NCI-H82 treated with DMSO at 0.1 percent for 48 hours (cell line): ENCODE data around the gene ZNF740.
"Not testable (repeated sequence)": the region's sequence is repeated elsewhere in the genome, so short reads cannot be mapped to it uniquely, and the experiment has no call there.

ENCODE experiments used
- DNase-seq: peaks from one replicate; lab custom pipeline; 2025; ENCODE audit not compliant: unreplicated experiment; lab: John Stamatoyannopoulos, UW

The ZNF740 gene

DNA sequence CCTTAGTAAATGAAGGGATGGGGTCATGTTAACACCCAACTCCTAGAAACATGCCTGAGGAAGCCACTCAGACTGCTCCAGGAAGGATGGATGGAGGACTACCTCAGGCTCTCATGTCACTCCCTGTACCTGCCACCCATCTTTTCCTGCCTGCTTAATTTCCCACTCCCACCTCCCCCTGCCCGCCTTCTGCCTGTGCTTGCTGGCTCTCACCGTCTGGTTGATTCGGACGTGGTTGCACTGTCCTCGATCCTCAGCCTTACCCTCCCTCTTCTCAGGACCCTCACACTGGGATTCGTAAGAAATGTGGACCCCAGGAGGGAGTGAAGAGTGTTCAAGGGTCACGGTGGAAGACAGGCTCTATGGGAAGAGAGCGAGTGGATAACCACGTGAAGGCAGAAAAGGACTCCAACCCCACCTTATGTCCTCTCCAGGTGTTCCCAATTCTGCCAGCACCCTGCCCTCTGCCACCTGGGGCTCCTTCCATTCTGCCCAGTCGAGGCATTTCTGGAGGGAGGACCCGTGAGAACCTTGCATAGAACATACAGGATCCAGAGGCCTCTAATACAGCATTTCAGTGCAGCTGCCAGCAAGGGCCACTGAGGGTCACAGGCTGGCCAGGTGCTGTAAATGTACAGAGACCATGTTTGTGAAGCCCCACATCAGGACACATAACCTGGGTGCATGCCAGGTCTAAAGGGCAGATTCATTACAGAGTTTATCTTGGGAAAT is 13.6 kb downstream of the ZNF740 start:
- no peak for DNase-seq

DNA sequence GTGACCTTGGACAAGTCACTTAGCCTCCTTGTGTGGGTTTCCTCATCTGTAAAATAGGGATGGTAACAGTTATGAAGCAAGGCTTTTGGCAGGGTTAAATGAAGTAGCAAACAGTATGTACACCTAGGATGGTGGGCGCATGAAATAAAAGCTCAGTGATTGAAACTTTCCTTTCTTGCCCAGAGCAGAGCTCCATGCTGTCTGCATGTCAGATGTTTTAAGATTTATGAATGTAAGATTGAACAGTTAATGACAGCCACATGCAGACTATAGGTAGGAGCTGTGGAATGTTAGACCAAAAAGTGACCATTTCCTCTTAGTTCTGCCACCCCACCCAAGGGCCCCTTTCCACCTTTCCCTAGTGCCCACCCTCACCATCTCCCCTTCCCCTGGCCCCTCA is 14.5 kb downstream of the ZNF740 start:
- DNase-seq: no peak

DNA sequence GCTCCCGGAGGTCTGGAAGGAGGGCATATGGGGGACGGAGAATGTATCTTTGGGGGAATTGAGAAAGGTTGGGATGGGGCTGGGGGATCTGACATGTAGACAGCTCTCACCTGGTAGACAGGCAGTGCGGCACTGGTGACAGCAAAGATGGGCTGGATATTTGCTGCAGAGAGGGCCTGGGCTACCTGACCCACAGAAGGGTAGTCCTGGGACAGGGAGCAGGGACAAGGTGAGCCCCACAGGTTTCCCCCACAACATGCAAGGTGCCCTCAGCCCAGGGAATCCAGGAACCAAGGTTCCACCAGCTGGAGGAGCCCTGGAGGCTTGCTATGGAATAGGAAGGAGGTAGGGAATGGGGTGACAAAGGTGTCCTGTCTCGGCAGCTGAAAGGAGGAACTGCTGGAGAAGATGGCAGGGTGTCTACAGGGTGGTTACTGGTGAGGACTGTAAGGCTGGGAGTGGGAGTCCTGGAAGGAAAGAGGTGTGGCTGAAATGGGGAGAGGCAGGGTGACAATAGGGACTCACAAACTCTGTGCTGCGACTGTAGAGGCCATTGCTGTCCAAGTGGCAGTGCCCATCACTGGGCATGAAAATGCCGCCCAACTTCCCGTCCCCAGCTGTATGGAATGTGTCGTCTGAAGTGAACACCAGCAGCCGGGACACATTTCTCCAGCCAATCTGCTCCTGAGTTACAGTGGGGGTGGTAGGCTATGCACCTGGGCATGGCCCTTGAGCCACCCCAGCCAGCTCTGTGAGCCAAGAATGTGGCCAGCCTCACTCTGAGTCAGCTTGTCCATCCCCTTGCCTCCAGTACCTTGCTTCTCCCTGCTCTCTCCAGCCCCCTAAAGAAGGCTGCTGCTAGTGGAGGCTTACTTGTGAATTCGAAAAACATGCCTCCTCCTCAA is 15.2 kb downstream of the ZNF740 start:
- no peak for DNase-seq

DNA sequence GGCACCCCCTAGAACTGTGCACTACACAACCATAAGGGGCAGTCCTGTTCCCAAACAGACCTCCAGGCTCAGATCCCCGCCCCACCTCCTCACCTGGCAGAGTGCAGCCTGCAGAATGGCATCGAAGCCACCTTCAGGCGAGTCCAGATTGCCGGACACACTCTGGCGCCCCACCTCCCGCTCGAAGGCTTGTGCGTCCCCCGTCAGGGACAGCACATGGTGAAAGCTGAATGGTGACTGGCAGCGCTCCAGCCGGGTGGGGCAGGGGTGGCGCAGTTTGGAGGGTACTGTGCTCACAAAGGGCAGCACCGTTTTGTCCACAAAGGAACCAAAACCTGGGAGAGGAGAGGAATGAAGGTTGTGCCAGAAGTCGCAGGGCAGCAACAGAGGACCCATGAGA is 16.0 kb downstream of the ZNF740 start:
- DNase-seq: no peak

DNA sequence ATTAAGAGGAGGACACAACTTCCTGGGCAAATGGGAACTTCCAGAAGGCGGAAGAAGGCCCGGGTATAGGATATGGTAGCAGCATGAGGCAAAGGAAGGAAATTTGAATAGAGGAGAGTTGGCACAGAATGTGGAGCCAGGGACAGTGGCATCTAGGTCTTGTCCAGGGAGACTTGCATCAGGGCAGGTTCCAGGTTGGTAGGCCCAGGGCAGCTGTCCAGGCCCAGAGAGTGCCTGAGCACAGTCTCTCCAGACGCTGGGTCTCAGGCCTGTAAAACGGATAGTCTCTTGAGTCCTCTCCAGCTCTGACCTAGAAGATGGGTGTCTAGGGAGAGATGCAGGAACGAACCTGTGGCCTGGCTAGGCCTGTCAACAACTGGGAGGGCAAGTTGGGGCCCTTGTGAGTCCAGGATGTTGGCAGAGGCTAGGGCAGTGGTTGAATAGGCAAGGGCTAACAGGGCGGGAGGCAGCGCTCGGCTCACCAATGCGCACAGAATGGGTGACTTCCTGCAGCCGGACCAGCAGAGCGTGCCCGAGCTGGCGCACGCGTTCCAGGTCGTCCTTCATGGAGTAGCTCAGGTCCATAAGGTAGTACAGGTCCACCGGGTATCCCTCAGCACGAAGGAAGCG is 16.6 kb downstream of the ZNF740 start:
- no peak for DNase-seq

DNA sequence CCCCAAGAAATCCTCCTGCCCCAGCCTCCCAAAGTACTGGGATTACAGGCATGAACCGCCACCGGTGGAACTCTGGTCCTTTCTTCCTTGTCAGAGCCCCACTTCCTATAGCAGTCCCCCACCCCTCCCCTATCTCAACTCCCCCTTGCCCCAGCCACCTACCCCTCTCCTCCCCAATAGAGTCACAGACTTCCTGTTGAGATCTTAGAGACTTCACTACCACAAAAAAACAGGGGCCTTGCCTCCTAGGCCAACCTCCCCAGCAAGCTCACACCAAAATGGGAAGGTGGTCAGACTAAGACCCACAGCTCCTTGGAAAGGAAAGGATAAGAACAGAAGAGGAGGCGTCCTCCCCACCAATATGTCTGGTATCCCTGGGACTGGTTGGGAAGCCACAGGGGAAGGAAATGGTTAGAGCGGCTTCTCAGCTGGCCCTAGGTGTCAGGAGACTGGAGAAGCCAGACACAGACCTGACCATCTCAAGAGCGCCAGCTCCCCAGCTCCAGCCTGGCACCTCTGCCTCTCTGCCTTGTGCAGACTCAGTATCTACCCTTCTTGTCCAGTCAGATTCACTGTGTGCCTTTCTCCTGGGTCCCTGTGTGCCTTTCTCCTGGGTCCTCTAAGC is 18.1 kb downstream of the ZNF740 start:
- DNase-seq: no peak

DNA sequence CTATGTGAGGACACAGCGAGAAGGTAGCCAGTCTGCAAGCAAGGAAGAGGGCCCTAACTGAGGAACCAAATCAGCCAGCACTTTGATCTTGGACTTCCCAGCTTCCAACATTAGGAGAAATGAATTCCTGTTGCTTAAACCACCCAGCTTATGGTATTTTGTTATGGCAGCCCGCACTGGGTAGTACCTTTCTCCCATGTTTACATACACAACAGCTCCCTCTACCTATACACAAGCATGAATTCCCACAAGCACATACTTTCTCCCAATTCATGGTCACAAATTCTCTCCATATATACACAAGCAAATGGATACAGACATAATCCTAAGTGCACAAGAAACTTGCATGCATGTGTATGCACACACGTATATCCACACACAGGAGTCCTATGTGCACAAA is 19.2 kb downstream of the ZNF740 start:
- DNase-seq: no peak

DNA sequence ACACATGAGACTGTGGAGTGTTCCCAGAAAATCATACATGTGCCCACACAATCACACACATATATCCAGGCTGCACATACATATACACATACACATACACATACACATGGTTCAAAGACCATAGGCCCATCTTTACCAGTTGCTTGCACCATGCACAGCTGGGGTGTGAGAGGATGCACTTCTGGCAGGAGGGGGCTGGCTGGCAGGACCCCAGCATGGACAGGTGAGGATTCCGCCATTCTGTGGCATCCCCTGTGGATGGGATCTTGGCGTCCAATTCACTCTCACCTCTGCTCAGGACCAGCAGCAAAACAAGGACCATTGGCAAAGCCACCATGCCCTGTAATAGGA is 19.6 kb downstream of the ZNF740 start:
- no peak for DNase-seq

DNA sequence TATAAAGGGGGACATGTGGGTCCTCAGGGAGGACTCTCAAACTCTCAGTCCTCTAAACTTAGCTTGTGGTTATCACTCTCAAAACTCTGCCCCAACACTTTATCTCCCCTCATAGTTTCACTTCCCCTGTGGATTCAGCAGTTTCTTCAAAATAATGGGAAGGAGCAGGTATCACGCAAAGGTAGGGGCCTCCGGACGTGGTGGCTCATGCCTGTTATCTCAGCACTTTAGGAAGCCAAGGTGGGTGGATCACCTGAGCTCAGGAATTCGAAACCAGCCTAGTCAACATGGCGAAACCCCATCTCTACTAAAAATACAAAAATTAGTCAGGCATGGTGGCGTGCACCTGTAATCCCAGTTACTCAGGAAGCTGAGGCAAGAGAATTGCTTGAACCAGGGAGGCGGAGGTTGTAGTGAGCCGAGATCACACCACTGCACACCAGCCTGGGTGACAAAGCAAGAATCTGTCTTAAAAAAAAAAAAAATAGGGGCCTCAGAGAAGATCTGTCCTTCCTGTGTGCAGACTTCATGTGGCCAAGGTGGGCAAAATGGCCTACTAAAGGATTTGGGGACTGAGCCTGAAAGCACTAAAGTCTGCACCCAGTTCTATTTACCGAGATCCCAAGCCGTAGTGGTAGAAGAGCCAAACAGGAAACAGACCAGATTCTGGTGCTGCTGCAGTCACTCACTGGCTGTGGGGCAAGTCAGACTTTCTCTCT is 20.1 kb downstream of the ZNF740 start:
- DNase-seq: no peak

DNA sequence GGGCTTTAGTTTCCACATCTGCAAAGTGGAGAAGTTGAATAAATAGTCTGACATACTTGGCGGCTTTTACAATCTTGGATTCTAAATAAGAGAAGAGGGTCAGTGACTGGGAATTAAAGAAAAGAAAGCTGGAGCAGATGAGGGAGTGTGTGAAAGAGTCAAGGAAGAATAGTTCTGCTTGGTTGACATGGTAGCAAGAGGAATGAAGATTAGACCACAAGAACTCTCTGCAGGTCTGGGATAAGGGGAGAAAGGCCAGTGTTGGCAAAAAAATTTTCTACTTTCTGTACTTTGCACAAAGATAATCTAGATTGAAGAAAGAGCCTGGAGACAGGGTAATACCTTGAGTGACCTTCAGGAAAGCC is 20.6 kb downstream of the ZNF740 start:
- DNase-seq: no peak

DNA sequence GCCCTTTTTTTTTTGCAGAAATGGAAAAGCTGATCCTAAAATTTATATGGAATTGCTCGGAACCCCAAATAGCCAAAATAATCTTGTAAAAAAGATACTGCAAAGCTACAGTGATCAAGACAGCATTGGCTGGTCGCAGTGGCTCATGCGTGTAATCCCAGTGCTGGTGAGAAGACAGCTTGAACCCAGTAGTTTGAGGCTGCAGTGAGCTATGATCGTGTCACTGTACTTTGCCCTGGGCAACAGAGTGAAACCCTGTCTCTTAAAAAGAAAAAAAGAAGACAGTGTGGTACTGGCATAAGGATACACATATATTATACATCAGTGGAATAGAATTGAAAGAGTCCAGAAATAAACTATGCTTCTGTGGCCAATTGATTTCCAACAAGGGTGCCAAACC is 21.1 kb downstream of the ZNF740 start:
- DNase-seq: no peak

DNA sequence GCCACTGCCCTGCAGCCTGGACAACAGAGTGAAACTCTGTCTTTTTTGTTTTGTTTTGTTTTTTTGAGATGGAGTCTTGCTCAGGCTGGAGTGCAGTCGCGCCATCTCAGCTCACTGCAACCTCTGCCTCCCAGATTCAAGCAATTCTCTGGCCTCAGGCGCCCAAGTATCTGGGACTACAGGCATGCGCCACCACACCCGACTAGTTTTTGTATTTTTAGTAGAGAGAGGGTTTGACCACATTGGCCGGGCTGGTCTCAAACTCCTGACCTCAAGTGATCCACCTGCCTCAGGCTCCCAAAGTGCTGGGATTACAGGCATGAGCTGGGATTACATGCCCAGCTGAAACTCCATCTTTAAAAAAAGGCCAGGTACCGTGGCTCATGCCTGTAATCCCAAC is 21.8 kb downstream of the ZNF740 start:
- DNase-seq: not testable (repeated sequence)

DNA sequence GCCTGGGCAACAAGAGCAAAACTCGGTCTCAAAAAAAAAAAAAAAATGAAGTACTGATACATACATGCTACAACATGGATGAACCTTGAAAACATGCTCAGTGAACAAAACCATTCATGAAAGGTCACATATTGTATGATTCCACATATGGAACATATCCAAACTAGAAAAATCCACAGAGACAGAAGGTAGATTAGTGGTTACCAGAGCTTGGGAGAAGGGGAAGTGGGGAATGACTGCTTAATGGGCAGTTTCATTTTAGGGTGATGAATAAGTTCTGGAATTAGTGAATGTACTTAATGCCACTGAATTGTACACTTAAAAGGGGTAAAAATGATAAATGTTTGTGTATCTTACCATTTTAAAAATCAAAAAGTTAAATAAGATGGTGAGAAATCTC is 23.8 kb downstream of the ZNF740 start:
- no peak for DNase-seq

DNA sequence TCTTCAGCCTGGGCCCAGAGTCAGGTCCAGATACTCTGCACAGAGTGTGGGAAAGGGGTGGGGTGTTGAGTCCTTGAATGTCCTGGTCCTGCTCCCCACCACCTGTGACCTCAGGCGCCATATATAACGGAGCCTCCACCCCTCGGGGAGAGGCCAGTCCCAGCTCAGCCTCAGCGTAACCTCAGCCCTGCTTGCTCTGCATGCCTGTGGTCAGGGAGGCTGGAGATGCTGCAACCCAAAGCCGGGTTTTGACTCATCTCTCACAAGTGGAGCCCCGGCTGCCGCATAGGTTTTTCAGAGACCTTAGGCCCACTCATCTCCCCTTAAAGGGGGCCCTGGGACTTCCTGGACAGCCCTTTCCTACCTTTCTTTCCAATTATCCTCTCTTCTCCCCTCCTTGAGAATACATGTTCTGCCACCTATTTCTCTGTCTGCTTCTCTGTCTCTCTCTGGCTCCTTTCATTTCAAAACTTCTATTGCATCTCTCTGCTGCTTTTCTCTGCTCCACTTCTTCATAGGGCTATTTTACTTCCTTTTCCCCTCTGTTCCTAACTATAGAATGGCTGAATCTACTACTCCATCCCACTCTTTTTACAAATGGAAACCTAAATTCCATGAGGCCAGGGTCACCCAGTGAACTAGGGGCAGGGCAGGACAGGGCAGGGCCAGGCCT is 25.4 kb downstream of the ZNF740 start:
- DNase-seq: no peak

DNA sequence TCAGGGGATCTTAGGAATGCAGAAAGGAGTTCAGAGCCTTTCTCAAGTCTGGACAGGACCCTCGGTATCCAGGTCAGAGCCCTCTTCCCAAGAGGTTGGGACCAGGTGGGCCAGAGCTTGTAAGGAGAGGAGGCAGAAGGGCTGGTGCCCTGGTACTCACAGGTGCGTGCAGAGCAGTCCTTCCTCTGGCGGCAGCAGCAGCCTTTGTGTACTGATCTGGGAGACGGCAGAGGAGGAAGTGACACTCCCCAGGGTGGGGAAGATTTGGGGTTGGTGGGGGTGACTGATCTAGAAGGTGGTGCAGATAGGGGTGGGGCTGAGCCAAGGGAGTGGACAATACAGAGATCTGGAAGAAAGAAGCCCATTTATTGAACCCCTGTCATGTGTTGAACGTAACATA is 26.5 kb downstream of the ZNF740 start, which contains the start of gene ITGB7:
TSS of gene ITGB7 (minus strand) at position 210 of the 400 bp plus-strand sequence. CDS start 6,808 bp downstream, outside the sequence.
- DNase-seq: no peak

DNA sequence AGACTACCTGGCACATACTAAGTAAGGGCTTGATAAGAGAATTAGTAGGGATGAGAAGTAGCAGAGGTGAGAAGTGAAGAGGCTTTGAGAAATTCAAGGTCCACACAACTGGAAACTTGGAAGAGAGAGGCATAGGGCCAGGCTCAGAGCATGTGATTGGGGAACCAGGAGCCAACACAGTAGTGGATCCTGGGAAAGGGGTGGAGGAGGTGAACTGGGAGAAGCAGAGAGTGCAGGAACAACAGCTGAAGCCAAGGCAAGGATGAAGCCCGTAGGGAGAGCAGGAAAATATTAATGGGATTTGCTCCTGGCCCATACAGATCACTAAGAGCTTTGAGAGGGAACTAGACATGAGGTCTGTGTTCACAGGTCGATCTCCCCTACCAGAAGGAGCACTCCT is 27.9 kb downstream of the ZNF740 start:
- DNase-seq: peak; percentile 86

DNA sequence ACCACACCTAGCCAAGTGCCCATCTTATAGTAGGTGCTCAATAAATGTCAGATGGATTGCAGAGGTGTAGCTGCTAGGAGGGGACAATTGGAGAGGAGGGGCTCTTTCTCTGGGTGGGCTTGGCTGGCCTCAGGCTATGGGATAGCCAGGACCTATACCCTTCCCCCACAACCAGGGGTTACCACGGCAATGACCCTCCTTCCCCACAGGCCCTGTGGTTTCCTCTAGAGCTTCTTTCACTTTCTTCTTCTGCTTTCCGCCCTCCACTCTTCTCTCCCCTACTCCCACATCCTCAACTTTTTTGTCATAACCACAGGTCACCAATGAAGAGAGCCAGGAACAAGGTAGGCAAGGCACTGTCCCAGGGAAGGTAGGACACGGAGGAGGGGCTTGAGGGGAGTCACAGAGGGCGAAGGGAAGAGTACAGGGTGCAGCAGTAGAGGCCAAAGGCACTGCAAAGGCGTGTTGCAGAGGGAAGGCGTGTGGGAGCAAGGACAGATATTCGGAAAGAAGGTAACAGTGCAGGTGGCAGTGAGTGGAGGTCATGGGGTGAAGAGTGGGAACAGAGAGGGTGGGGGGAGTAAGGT is 28.4 kb downstream of the ZNF740 start:
- no peak for DNase-seq

DNA sequence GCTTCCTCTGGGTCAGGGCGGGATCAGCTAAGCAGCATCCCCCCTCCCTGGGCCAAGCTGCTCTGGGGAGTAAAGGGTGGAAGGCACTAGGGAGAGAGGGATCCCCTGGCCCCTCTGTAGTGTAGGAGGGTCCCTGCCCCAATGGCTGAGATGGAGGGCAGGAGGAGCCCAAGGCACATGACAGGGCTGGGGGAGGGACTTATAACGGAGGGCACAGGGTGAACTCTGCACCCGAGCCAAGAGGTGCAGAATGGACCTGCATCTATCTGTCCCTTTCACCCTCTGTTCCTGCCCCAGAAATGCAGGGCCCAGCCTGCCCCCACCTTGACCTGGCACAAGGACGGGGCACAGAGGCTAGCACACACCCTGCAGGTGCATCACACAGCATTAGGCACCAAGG is 30.3 kb downstream of the ZNF740 start:
- no peak for DNase-seq

DNA sequence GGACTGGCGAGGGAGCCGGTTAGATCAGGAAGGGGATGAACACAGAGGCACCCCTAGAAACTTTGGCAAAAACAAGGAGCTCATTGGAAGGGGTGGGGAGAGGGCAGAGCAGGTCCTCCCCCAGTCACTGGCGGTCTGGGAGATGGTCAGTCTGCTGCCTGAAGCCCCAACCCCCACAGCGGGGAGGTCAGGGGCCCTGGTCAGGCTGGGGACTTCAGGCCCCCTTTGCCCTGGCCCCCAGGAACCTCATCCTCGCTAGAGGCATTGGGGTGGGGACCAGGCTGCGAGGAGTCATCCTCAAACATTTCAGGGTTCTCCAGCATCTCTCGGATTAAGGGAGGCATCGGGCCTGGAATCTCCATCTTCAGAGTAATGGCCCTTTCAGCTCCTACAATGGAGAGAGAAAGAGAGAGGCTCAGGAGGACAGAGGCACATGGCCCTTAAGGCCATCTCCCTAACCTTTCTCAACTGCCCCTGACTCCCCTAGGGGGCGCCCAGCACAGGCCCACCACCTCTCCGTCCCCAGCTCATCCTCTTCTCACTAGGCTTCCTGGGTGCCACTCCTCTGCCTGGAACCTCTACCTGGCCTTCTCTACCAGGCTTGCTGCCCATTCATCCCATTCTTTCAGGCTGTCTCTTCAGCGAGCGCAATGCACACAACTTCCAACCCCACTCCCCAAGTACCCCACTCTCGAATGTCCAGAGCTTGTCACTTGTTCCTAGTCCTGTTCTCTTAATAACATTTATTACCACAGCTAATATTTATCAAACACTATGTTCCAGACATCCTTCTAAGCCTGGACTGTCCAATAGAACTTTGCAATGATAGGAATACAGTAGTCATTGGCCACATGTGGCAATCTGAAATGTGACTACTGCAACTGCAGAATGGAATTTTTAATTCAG is 31.2 kb downstream of the ZNF740 start:
- no peak for DNase-seq
